GM19193 (cell line): ENCODE measurements around the gene GLIS1.

Experiments
- POLR2A ChIP-seq: IDR thresholded peaks from 4 replicates; pipeline ENCODE4 v1.6.1; 2011; ENCODE audit not compliant: insufficient read depth, insufficient read length; ENCODE audit errors: extremely low read depth

The GLIS1 gene

DNA sequence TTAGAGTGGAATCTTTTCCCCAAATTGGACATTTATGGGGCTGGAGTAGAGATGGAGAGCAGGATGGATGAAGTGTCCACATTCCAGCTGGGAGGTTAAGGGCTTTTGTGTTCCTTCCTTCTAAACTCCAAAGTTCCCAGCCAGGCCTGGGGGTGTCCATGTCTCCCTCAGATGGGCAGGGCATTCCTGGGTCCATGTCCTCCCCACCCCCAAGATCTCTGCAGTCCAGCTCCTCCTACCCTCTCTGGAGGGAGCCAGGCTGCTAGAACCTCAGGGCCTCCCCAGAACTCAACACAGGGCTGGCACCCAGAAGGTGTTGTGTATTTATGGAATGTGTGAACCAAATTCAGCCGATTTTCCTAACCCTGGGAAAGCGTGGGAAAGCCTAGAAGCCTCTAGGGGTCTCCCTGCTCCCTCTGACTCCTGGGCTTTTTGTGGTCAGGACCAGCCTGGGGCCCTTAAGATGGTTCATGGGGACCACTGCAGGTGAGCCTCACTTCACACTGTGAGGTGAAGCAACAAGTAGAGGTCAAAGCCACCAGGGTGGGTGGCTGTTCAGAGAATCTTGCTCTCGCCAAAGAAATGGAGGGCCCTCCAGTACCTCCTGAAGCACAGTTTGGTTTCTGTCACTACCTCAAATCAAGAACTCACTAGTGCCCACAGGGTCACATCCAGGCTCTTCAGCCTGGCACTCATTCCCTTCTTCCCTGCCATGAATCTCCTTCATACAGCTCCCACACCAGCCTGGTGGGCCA is 54.8 kb downstream of the GLIS1 start:
- no peak for TF ChIP-seq POLR2A

GRCh38 chr1:53682881-53683280 is 56.1 kb downstream of the GLIS1 start:
- no peak for TF ChIP-seq POLR2A

DNA sequence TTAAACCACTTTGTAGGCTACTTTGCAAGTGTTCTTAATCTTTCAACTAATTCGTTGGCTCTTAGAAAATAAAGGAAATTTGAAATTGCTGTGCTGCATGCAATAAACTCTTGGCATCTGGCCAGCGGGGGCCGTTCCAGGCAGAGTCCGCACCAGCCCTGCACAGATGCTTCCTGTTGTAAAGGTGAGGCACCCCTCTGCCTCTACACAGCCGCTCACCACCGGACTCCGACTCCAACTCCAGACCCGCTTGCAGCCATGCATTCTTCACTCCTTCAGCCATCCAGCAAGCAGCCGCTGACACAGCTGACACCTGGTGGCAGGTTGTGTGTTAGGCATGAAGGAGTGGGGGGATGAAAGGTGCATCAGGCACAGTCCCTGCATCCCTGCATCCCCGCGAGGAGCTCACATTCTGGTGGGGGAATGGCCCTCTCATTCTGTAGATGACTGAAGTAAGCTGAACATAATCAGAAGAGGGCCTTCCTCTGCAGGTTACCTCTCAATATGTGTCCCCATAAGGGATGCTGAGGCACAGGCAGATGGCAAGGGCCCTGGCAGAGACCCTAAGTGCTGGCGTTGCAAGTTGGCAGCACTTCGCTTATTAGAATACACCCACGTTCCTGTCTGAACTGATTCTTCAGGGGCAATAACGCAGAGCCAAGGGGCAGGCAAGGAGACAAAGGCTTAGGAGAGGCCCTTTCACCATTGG is 56.8 kb downstream of the GLIS1 start:
- TF ChIP-seq POLR2A, result no peak

- no peak for TF ChIP-seq POLR2A
These were observed 57.5 kb downstream of the GLIS1 start for GRCh38 chr1:53681351-53681976.

DNA sequence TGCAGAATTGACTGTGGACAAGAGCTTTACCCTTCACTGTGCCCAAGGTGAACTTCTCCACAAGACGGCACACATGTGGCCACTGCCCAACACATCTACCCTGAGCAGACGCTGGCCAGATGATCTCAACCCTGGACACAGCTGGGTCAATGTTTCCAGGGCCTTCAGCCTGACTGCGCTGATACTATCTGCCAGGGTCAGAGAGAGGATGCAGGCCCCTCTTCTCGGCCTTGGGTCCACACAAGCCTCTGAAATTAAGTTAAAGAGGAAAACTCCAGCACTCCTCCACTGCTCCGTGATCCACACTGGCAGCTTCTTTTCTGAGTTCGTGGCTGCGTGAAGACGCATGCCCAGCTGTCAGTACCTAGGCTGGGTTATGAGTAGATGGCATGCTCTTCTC is 58.1 kb downstream of the GLIS1 start:
- no peak for TF ChIP-seq POLR2A

DNA sequence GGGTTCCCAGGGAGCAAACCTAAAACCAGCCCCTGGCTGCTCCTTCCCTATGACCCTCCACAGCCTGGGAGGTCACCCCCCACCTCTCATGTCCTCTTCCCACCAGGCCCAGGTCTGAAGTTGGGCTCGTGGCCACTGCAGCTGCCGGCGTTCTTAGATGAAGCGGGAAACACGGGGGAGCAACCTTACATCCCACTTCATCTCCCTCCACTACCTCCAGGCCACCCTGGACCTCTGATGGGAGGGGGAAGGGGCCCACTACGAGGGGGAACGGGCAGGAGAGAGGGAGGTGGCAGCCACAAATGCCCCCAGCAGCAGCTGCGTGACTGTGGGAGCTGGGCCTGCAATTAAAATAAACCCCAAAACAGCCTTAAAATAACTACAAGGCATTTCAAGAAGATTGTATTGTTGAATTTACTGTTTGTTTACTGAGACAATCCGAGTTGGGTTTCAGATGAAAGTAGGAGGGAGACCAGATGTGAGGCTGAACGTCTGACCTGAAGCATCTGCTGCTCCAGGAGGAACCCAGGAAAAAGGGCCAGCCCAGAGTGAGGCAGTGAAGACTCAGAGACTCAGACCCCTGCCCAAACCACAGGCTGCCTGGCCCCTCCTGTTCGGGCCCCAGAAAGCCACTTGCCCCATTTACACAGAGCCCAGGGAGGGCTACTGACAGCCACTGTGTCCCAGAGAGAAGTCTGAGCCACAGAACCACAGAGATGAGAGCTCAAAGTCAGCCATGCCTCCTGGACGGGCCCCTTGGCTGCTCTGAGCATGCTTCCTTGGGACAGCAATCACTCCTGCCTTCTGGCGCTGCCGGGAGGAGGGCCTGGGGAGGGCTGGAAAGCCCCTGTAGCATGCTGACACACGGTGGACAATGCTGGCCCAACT is 59.8 kb downstream of the GLIS1 start:
- no peak for TF ChIP-seq POLR2A

DNA sequence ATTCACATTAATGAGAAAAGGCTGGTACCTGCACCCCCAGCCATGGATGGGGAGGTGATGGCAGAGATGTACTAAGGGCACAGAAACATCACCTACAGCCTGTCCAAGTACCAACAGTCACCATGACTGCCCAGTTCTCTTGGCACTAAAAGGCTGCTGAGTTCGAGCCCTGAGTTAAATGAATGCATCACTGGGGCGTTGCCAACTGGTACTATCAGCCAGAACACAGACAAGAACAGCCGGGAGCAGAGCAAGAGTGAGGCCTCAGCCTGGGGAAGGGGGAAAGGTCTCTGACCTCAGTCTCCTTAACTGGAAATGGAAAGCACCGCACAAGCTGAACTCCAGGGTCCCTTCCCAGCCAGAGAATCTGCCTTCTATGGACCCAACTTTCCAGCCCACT is 60.5 kb downstream of the GLIS1 start:
- TF ChIP-seq POLR2A, result no peak

DNA sequence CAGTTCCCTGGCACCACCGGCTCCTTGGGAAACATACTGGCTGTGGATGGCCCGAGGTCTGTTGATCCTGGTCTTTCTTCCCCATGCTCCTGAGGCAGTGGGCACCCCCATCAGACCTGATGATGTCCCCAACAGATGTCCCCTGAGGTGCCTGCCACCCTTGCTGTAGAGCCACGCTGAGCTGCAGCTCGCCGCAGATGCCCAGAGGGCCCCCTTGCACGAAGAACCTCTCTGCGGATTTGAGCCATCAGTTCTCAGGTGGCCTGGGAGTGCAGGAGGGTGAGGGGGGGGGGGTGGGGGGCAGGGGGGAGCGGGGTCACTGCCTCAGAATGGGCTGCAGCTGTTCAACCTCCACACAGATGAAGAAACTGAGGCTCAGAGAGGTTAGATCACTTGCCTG is 60.9 kb downstream of the GLIS1 start:
- TF ChIP-seq POLR2A, result no peak

DNA sequence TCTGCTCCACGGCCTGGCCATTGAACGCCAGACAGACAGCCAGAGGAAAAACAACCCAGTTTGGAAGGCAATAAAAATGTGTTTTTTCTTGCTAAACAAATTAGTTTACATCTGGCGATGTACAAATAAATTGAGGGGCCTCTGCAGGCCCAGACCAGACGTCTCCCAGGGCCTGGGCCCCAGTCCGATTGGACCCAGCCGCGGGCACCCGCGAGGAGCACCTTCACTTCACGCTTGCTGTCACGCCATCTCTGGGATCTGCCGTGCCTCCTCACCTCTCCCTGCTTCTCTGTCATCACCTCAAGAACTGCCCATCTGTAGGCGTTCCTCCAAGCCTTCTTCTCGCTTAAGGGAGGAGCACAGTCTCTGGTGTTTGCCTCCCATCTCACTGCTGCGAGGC is 61.5 kb downstream of the GLIS1 start:
- TF ChIP-seq POLR2A, result no peak

GRCh38 chr1:53672785-53673184 is 66.2 kb downstream of the GLIS1 start:
- no peak for TF ChIP-seq POLR2A

GRCh38 chr1:53672243-53672642 is 66.7 kb downstream of the GLIS1 start:
- TF ChIP-seq POLR2A, result no peak

DNA sequence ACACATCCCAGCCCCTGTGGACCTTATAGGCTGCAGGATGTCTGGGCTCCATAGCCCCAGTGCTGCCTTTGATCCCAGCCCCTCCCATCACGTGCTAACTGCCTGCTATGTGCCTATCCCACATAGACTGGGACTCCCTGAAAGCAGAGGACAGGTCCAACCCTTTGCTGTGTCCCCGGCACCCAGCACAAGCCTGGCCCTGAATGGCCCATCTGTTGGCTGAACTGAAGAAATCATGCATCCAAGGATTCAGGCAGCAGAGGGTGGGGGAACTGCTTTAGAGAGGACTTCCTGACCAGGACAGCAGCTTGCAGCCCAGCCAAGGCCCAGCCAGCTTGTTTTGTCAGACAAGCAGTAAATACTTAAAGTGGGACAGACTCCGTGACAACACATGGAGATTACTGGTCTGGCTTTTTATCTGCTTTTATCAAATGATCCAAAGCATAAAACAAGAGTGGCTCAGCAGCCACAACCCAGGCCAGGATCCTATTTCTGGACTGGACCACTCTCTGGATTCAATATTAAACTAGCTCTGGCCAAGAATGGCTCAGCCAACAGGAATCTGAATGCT is 69.3 kb downstream of the GLIS1 start:
- TF ChIP-seq POLR2A, result no peak

DNA sequence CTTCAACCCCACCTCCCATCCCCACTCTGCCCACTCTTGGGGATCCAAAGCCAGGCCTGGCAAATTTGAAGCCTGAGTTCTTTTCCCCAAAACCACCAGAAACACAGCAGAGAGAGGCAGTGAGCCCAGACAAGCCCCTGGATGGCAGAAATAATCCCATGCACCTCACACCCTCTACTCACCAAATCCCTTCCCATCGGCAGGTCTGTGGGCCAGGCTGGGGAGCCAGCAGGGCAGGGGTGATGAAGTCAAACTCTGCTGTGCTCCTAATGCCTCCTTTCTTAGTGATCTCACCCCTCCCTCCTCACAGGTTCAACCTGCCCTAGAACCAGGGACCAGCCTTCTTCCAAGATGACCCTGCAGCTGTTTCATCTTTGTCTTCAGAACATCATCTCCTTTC is 72.4 kb downstream of the GLIS1 start:
- no peak for TF ChIP-seq POLR2A

- TF ChIP-seq POLR2A, result no peak
These were observed 73.0 kb downstream of the GLIS1 start for GRCh38 chr1:53665996-53666395.

DNA sequence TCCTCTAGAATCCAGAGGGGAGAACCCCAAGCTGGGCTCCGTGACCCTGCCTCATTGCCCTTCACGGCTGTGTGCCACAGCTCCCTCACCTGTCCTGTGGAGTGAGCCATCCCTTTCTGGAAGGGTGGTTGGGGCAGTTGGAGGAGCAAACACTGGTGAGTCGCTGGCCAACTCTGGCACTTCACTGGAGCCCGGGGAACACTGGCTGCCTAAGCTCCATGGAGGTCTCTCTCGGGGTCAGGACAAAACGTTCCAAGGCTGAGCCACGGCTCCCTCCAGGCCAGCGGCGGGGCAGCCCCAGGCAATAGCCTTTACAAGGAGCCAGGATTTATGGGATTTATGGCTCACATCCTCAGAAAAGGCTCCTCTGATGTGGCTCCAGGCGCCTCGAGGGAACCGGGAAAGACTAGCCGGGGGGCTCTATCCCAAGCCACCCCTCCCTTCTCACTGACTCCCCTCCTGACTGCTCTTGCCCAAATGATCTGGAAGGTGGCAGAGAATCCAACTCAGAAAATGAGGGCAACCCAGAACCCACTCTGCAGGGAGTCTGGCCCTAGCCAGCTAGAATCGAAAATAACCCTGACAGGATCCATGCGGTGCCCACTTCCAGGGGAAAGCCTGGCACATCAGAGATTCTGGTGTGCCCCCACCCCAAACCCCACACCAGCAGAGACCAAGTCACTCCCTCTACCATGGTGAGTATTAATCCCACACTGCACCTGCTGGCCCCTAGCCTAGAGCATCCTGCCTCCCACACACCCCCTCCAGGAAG is 75.2 kb downstream of the GLIS1 start:
- no peak for TF ChIP-seq POLR2A

- TF ChIP-seq POLR2A, result no peak
These were observed 76.0 kb downstream of the GLIS1 start for GRCh38 chr1:53662951-53663350.
